Esophagus (tissue), 2 donors: Measurements from ENCODE around the gene FAM78A. TPM values are rescaled to one million over a fixed set of nuclear protein-coding genes. Genes with fewer than 3 reads are reported as not detected.
A peak's percentile ranks its signal among the peaks of the same experiment; 100 is the strongest.
"Not testable (repeated sequence)": the region's sequence is repeated elsewhere in the genome, so short reads cannot be mapped to it uniquely, and the experiment has no call there.

Experiments used
- H3K27ac ChIP-seq, 2 donors: one replicate each; pipeline ENCODE4 v1.5.1; 2013; ENCODE audit warnings: low read depth in 2 of 2, mild to moderate bottlenecking in 2 of 2, inconsistent platforms in 1 of 2, low read length in 1 of 2, moderate library complexity in 1 of 2
- H3K27me3 ChIP-seq, 2 donors: one replicate each; pipeline ENCODE4 v1.6.1; 2013; ENCODE audit warnings: low read length in 2 of 2, control low read depth in 1 of 2, mild to moderate bottlenecking in 1 of 2; ENCODE audit not compliant: insufficient read depth in 2 of 2, control insufficient read depth in 1 of 2
- H3K36me3 ChIP-seq, 2 donors: one replicate each; pipeline ENCODE4 v1.6.1; 2013; ENCODE audit warnings: low read length in 1 of 2; ENCODE audit not compliant: control insufficient read depth in 2 of 2, insufficient read depth in 2 of 2
- H3K4me1 ChIP-seq, 2 donors: one replicate each; pipeline ENCODE4 v1.6.1; 2013; ENCODE audit warnings: low read length in 1 of 2; ENCODE audit not compliant: control insufficient read depth in 2 of 2, insufficient read depth in 2 of 2
- H3K4me3 ChIP-seq, 2 donors: one replicate each; pipeline ENCODE4 v1.5.1; 2013; ENCODE audit warnings: low read length in 2 of 2, mild to moderate bottlenecking in 2 of 2, low read depth in 1 of 2, moderate library complexity in 1 of 2
- H3K9me3 ChIP-seq, 2 donors: one replicate each; pipeline ENCODE4 v1.6.1; 2013; ENCODE audit warnings: mild to moderate bottlenecking in 2 of 2, low read depth in 1 of 2, low read length in 1 of 2, moderate library complexity in 1 of 2; ENCODE audit not compliant: control insufficient read depth in 2 of 2, insufficient read depth in 1 of 2
- WGBS, 2 donors: extraction: QIAGEN DNeasy Blood & Tissue Kit; methylation state at CpG; one replicate each; pipeline ENCODE4 v1.1.7; 2013; 5-methylcytosine and 5-hydroxymethylcytosine counted together
- polyA plus RNA-seq, 2 donors: library from polyadenylated mRNA; stranded (reverse); fragments of 200-250 nt; gene quantifications; one replicate each; pipeline ENCODE4 v1.2.3, GENCODE V29; 2013
- donor health status: healthy with polysubstance abuse.
- donor health status: Bipolar disorder and iron deficiency.

The FAM78A gene
- polyA plus RNA-seq, 2 donors: 0.62 to 0.86 TPM

GRCh38 chr9:131244331-131244730, 32.0 kb downstream of the FAM78A start:
- H3K36me3 ChIP-seq: not testable (repeated sequence)
- 88 to 95% methylated on average over 5 of the region's 5 CpGs for WGBS, 2 donors

GRCh38 chr9:131240047-131240921, 36.0 kb downstream of the FAM78A start:
- Histone ChIP-seq H3K4me1 (peaks cover 7 to 8% of the 10 kb centered on the region in 2 donors), H3K4me3 (no peak overlapping the region), H3K27ac (no peak overlapping the region), H3K36me3 (peaks cover 0 to 4% of the 10 kb centered on the region in 2 donors), H3K9me3 (no peaks in the 10 kb centered on the region), H3K27me3 (no peaks in the 10 kb centered on the region)
- WGBS, 2 donors: 77 to 80% methylated on average over 22 of the region's 22 CpGs

More at GRCh38 chr9:131244331-131244730, 32.0 kb downstream of the FAM78A start:
- not testable (repeated sequence) for H3K9me3 ChIP-seq, H3K4me1 ChIP-seq, H3K27me3 ChIP-seq, H3K4me3 ChIP-seq, H3K27ac ChIP-seq

- Histone ChIP-seq H3K9me3 (no peaks in the 10 kb centered on the region), H3K27me3 (no peaks in the 10 kb centered on the region)
- WGBS, 2 donors: 76 to 86% methylated on average over 23 of the region's 23 CpGs
Measured at GRCh38 chr9:131239161-131239975, 36.9 kb downstream of the FAM78A start.

GRCh38 chr9:131238402-131239021, 37.8 kb downstream of the FAM78A start:
- WGBS, 2 donors: 38 to 41% methylated on average over 23 of the region's 23 CpGs
- H3K4me3 ChIP-seq: no peak overlapping the region

More at GRCh38 chr9:131239161-131239975, 36.9 kb downstream of the FAM78A start:
- Histone ChIP-seq H3K36me3 (peaks cover 3 to 8% of the 10 kb centered on the region in 2 donors), H3K4me3 (no peak overlapping the region), H3K27ac (no peak overlapping the region), H3K4me1 (peaks cover 7 to 8% of the 10 kb centered on the region in 2 donors)

GRCh38 chr9:131237931-131238401, 38.3 kb downstream of the FAM78A start:
- Histone ChIP-seq H3K4me3 (peak overlapping the region in 1 of 2 donors; percentile 22), H3K27ac (peak overlapping the region; percentile 41 to 57), H3K36me3 (peaks cover 6 to 16% of the 10 kb centered on the region in 2 donors), H3K27me3 (no peaks in the 10 kb centered on the region), H3K4me1 (peaks cover 7 to 8% of the 10 kb centered on the region in 2 donors), H3K9me3 (no peaks in the 10 kb centered on the region)
- WGBS, 2 donors: 9 to 11% methylated on average over 11 of the region's 11 CpGs

More at GRCh38 chr9:131238402-131239021, 37.8 kb downstream of the FAM78A start:
- Histone ChIP-seq H3K9me3 (no peaks in the 10 kb centered on the region), H3K27me3 (no peaks in the 10 kb centered on the region), H3K4me1 (peaks cover 7 to 8% of the 10 kb centered on the region in 2 donors), H3K27ac (peak overlapping the region in 1 of 2 donors; percentile 57), H3K36me3 (peaks cover 6 to 14% of the 10 kb centered on the region in 2 donors)

GRCh38 chr9:131237291-131237690, 39.0 kb downstream of the FAM78A start:
- Histone ChIP-seq H3K4me3 (no peak overlapping the region), H3K36me3 (peaks cover 6 to 20% of the 10 kb centered on the region in 2 donors), H3K27ac (no peak overlapping the region), H3K9me3 (no peaks in the 10 kb centered on the region), H3K4me1 (peaks cover 7 to 8% of the 10 kb centered on the region in 2 donors), H3K27me3 (no peaks in the 10 kb centered on the region)
- WGBS, 2 donors: 42 to 50% methylated on average over 7 of the region's 7 CpGs

- Histone ChIP-seq H3K9me3 (no peaks in the 10 kb centered on the region), H3K4me1 (peaks cover 7 to 8% of the 10 kb centered on the region in 2 donors), H3K4me3 (no peak overlapping the region), H3K27me3 (no peaks in the 10 kb centered on the region), H3K27ac (no peak overlapping the region), H3K36me3 (peaks cover 6 to 21% of the 10 kb centered on the region in 2 donors)
- 71 to 89% methylated on average over 5 of the region's 5 CpGs for WGBS, 2 donors
Measured at GRCh38 chr9:131236761-131237160, 39.5 kb downstream of the FAM78A start.

- 89 to 92% methylated on average over 8 of the region's 8 CpGs for WGBS, 2 donors
- Histone ChIP-seq H3K4me3 (no peak overlapping the region), H3K4me1 (peaks cover 7 to 8% of the 10 kb centered on the region in 2 donors), H3K36me3 (peaks cover 6 to 21% of the 10 kb centered on the region in 2 donors), H3K27ac (no peak overlapping the region), H3K9me3 (no peaks in the 10 kb centered on the region), H3K27me3 (no peaks in the 10 kb centered on the region)
Measured at GRCh38 chr9:131236161-131236560, 40.1 kb downstream of the FAM78A start.

GRCh38 chr9:131235480-131235851, 40.8 kb downstream of the FAM78A start:
- WGBS, 2 donors: 86% methylated on average over 9 of the region's 9 CpGs
- no peak overlapping the region for H3K27ac ChIP-seq
- peaks cover 7 to 8% of the 10 kb centered on the region in 2 donors for H3K4me1 ChIP-seq
- no peaks in the 10 kb centered on the region for H3K9me3 ChIP-seq
- H3K4me3 ChIP-seq: no peak overlapping the region
- no peaks in the 10 kb centered on the region for H3K27me3 ChIP-seq
- peaks cover 6 to 23% of the 10 kb centered on the region in 2 donors for H3K36me3 ChIP-seq
